SU-DHL-6 (cell line): Measurements from ENCODE around the gene CALHM2.

Experiments used
- H2AFZ ChIP-seq: fragments of 200-600 bp; sonication (generic); 2 replicates; pipeline ENCODE4 v1.6.1; 2014; ENCODE audit warnings: low read depth, mild to moderate bottlenecking, moderate library complexity, mixed read lengths, antibody characterized with exemption, low read length; ENCODE audit not compliant: severe bottlenecking
- H3F3A ChIP-seq: fragments of 200-600 bp; shearing (Covaris generic); 2 replicates; pipeline ENCODE4 v1.6.0; 2016; ENCODE audit warnings: antibody characterized with exemption, mild to moderate bottlenecking; ENCODE audit not compliant: insufficient read depth
- H3K27ac ChIP-seq: fragments of 200-600 bp; sonication (generic); 2 replicates; pipeline ENCODE4 v1.5.1; 2016; ENCODE audit warnings: low read depth, mild to moderate bottlenecking, low read length, moderate library complexity, mixed read lengths
- H3K27me3 ChIP-seq: fragments of 200-600 bp; sonication (generic), shearing (Covaris generic); 2 replicates; pipeline ENCODE4 v1.6.0; 2014; ENCODE audit warnings: mild to moderate bottlenecking, low read length
- H3K36me3 ChIP-seq: fragments of 200-600 bp; sonication (generic); 2 replicates; pipeline ENCODE4 v1.6.1; 2014; ENCODE audit warnings: mild to moderate bottlenecking, low read length, mixed read lengths
- H3K4me2 ChIP-seq: fragments of 300-600, 200-600 bp; shearing (Covaris generic), sonication (generic); 2 replicates; pipeline ENCODE4 v1.6.0; 2014; ENCODE audit warnings: low read length, low read depth, mild to moderate bottlenecking; ENCODE audit not compliant: poor library complexity, severe bottlenecking
- H3K4me3 ChIP-seq: fragments of 200-600 bp; sonication (generic); 2 replicates; pipeline ENCODE4 v1.5.1; 2014; ENCODE audit warnings: antibody characterized with exemption, low read length, mild to moderate bottlenecking, mixed read lengths; ENCODE audit not compliant: insufficient read depth, poor library complexity, severe bottlenecking
- H3K79me2 ChIP-seq: fragments of 200-600 bp; sonication (generic); 2 replicates; pipeline ENCODE4 v1.6.1; 2014; ENCODE audit warnings: mild to moderate bottlenecking, low read length, moderate library complexity; ENCODE audit not compliant: insufficient read depth
- H3K9ac ChIP-seq: fragments of 200-600 bp; sonication (generic); 2 replicates; pipeline ENCODE4 v1.7.0; 2014; ENCODE audit warnings: mild to moderate bottlenecking, low read length
- H3K9me2 ChIP-seq: fragments of 200-600 bp; sonication (generic); replicated peaks from 2 replicates; pipeline ENCODE4 v1.6.1; 2014; ENCODE audit warnings: low read length; ENCODE audit not compliant: insufficient read depth
- H3K9me3 ChIP-seq: fragments of 200-600 bp; sonication (generic); 2 replicates; pipeline ENCODE4 v1.6.1; 2014; ENCODE audit warnings: low read length, mixed read lengths; ENCODE audit not compliant: insufficient read depth
- H4K20me1 ChIP-seq: fragments of 200-600 bp; sonication (generic); 2 replicates; pipeline ENCODE4 v1.6.1; 2014; ENCODE audit warnings: low read depth, mild to moderate bottlenecking, antibody characterized with exemption, low read length, moderate library complexity, mixed read lengths
- CTCF ChIP-seq: fragments of 200-600 bp; sonication (generic); IDR thresholded peaks from one replicate; pipeline ENCODE4 v1.5.1; 2017; ENCODE audit warnings: antibody characterized with exemption, mild to moderate bottlenecking, low read length, moderate library complexity; ENCODE audit not compliant: insufficient read depth, poor library complexity, severe bottlenecking
- EZH2phosphoT487 ChIP-seq: fragments of 200-600 bp; sonication (generic), shearing (Covaris generic); conservative IDR thresholded peaks from 2 replicates; pipeline ENCODE4 v1.6.1; 2018; ENCODE audit warnings: mild to moderate bottlenecking, antibody characterized with exemption, low read length, moderate library complexity, mixed read lengths

Gene CALHM2

GRCh38 chr10:103472005-103472404, 19.8 kb upstream of the CALHM2 start:
- Histone ChIP-seq H3K9ac (peak overlapping the region; percentile 47), H4K20me1 (no peaks in the 10 kb centered on the region), H3K9me3 (no peaks in the 10 kb centered on the region), H3K9me2 (no peaks in the 10 kb centered on the region), H3K36me3 (no peaks in the 10 kb centered on the region), H3K4me3 (peak overlapping the region; percentile 25), H3K27ac (peak overlapping the region; percentile 61), H3F3A (peaks cover 19% of the 10 kb centered on the region), H2AFZ (peak overlapping the region; percentile 73), H3K79me2 (no peaks in the 10 kb centered on the region), H3K4me2 (peak overlapping the region; percentile 61), H3K27me3 (no peaks in the 10 kb centered on the region)
- TF ChIP-seq EZH2phosphoT487 (no peak), CTCF (no peak)

- H3K4me3 ChIP-seq, result peak overlapping the region; percentile 25
- H2AFZ ChIP-seq, result peak overlapping the region; percentile 73
Observed at GRCh38 chr10:103470761-103471653, 18.8 kb upstream of the CALHM2 start.

GRCh38 chr10:103469201-103469600, 17.0 kb upstream of the CALHM2 start:
- TF ChIP-seq EZH2phosphoT487 (no peak), CTCF (no peak)
- Histone ChIP-seq H3K36me3 (no peaks in the 10 kb centered on the region), H3K4me3 (no peak overlapping the region), H3K27ac (no peak overlapping the region), H3K79me2 (no peaks in the 10 kb centered on the region), H3K27me3 (no peaks in the 10 kb centered on the region), H3K9me2 (no peaks in the 10 kb centered on the region), H3K4me2 (no peak overlapping the region), H4K20me1 (no peaks in the 10 kb centered on the region), H3K9ac (no peak overlapping the region), H2AFZ (no peak overlapping the region), H3K9me3 (no peaks in the 10 kb centered on the region), H3F3A (peaks cover 19% of the 10 kb centered on the region)

More at GRCh38 chr10:103470761-103471653, 18.8 kb upstream of the CALHM2 start:
- Histone ChIP-seq H3K27ac (peak overlapping the region; percentile 61), H3K9me2 (no peaks in the 10 kb centered on the region), H3K27me3 (no peaks in the 10 kb centered on the region), H4K20me1 (no peaks in the 10 kb centered on the region), H3K9me3 (no peaks in the 10 kb centered on the region), H3K79me2 (no peaks in the 10 kb centered on the region), H3K9ac (peak overlapping the region; percentile 47), H3K36me3 (no peaks in the 10 kb centered on the region), H3F3A (peaks cover 19% of the 10 kb centered on the region), H3K4me2 (peak overlapping the region; percentile 61)
- TF ChIP-seq CTCF (no peak), EZH2phosphoT487 (no peak)
